Left ventricle myocardium superior (tissue), 1 donor: ENCODE data around the gene CCDC194. TPM values are rescaled to one million over a fixed set of nuclear protein-coding genes. Genes with fewer than 3 reads are reported as not detected.
"Not testable (repeated sequence)": the region's sequence is repeated elsewhere in the genome, so short reads cannot be mapped to it uniquely, and the experiment has no call there.

ENCODE experiments used
- ATAC-seq: fragments of 200-7000 bp; cut with Tn5 transposase; one replicate; pipeline ENCODE4 v1.9.1; 2020; ENCODE audit warnings: mild to moderate bottlenecking, moderate library complexity
- DNase-seq: peaks from one replicate; pipeline ENCODE4 v3.0.0-alpha.2; 2020
- intact Hi-C: fragments of 100-400 bp; cut with micrococcal nuclease; formaldehyde crosslinking; loops from one replicate; pipeline ENCODE4 v1.11.0; 2022
- total RNA-seq: library from RNA; stranded (reverse); fragmentation: NEBNext Ultra II Directional; extraction: Animal tissue kit (Norgen Biotek cat#: 25700); gene quantifications from one replicate; pipeline ENCODE4 v1.2.1, GENCODE V29; 2021
- donor health status: DM: no; HTN: yes; CAD: no; lungs with severe emphysema.

Gene CCDC194
- total RNA-seq, 1 donor from 2014 or later, result not detected

GRCh38 chr19:17380426-17381138 is 13.4 kb downstream of the CCDC194 start:
- ATAC-seq, result no peak
- intact Hi-C loops, result no loop called here
- no peak for DNase-seq

GRCh38 chr19:17379221-17379631 is 14.8 kb downstream of the CCDC194 start:
- ATAC-seq (no peak), DNase-seq (no peak)
- intact Hi-C loops, result no loop called here

GRCh38 chr19:17378271-17378670 is 15.7 kb downstream of the CCDC194 start:
- no peak for ATAC-seq
- intact Hi-C loops, result no loop called here
- DNase-seq, result no peak

- DNase-seq, result peak; percentile 39
- intact Hi-C loops, result no loop called here
- peak; percentile 62 for ATAC-seq
These were observed 16.9 kb downstream of the CCDC194 start, which contains the start of gene PLVAP for GRCh38 chr19:17376935-17377600. TSS of gene PLVAP (minus strand) at chr19:17377342. CDS start at chr19:17377288, 54 bp downstream.

- ATAC-seq, result peak; percentile 54
- intact Hi-C loops, result no loop called here
- DNase-seq, result no peak
These were observed 23.9 kb downstream of the CCDC194 start for GRCh38 chr19:17370026-17370587.

- intact Hi-C loops, result no loop called here
- ATAC-seq, result no peak
- no peak for DNase-seq
These were observed 28.6 kb downstream of the CCDC194 start for GRCh38 chr19:17365361-17365760.

GRCh38 chr19:17363852-17364605 is 30.0 kb downstream of the CCDC194 start:
- DNase-seq, intact Hi-C loops, ATAC-seq: not testable (repeated sequence)

- intact Hi-C loops, result no loop called here
- ATAC-seq (no peak), DNase-seq (no peak)
These were observed 33.8 kb downstream of the CCDC194 start for GRCh38 chr19:17359905-17360800.

GRCh38 chr19:17358395-17358794 is 35.6 kb downstream of the CCDC194 start:
- DNase-seq (no peak), ATAC-seq (peak; percentile 48)
- intact Hi-C loops, result no loop called here

GRCh38 chr19:17357724-17358123 is 36.3 kb downstream of the CCDC194 start:
- DNase-seq, result no peak
- ATAC-seq, result peak; percentile 29

GRCh38 chr19:17357078-17357666 is 36.8 kb downstream of the CCDC194 start:
- ATAC-seq, result no peak
- intact Hi-C loops, result no loop called here
- DNase-seq, result no peak

More at GRCh38 chr19:17357724-17358123, 36.3 kb downstream of the CCDC194 start:
- intact Hi-C loops, result no loop called here

- intact Hi-C loops, result no loop called here
- DNase-seq, result no peak
- no peak for ATAC-seq
These were observed 40.6 kb downstream of the CCDC194 start for GRCh38 chr19:17353386-17353785.

GRCh38 chr19:17352608-17353280 is 41.3 kb downstream of the CCDC194 start:
- no peak for ATAC-seq
- peak; percentile 38 for DNase-seq

GRCh38 chr19:17351815-17352435 is 42.1 kb downstream of the CCDC194 start:
- intact Hi-C loops, result no loop called here
- DNase-seq (no peak), ATAC-seq (no peak)

More at GRCh38 chr19:17352608-17353280, 41.3 kb downstream of the CCDC194 start:
- intact Hi-C loops, result no loop called here

- intact Hi-C loops, result loop anchor here (5.0 kb wide), 1 partner anchor 39 kb away; no protein-coding TSS in a partner anchor
- ATAC-seq, result peak; percentile 72
- DNase-seq, result peak; percentile 78
These were observed 45.3 kb downstream of the CCDC194 start for GRCh38 chr19:17348700-17349099.

GRCh38 chr19:17347877-17348276 is 46.1 kb downstream of the CCDC194 start:
- ATAC-seq, result no peak
- intact Hi-C loops, result loop anchor here (5.0 kb wide), 1 partner anchor 39 kb away; no protein-coding TSS in a partner anchor

GRCh38 chr19:17347361-17347760 is 46.6 kb downstream of the CCDC194 start:
- intact Hi-C loops, result loop anchor here (5.0 kb wide), 1 partner anchor 40 kb away; no protein-coding TSS in a partner anchor
- DNase-seq (peak; percentile 47), ATAC-seq (peak; percentile 66)

More at GRCh38 chr19:17347877-17348276, 46.1 kb downstream of the CCDC194 start:
- DNase-seq, result no peak
